ENCODE measurements around the gene SYNGR2. TPM values are rescaled to one million over a fixed set of nuclear protein-coding genes. Genes with fewer than 3 reads are reported as not detected.

The SYNGR2 gene
- total and polyA plus RNA-seq, 9 of the 15 experiments (the other 6 are each of a cell fraction or from before 2014, with no cell fraction given), result 1.4 to 173 (median 87.8) TPM

- no peak overlapping the region for H2AFZ ChIP-seq (ENCODE audit: low read depth, low read length)
- H3K27me3 ChIP-seq (ENCODE audit: control insufficient read depth in 2 of 2, insufficient read depth in 2 of 2, low read length in 2 of 2), result no peaks in the 10 kb centered on the region
- no peaks in the 10 kb centered on the region; the same call in 1 of the 2 replicates for H4K20me1 ChIP-seq (replicated peaks; ENCODE audit: control insufficient read depth, insufficient read depth, low read length)
- no peak for FAIRE-seq
- H3K27ac ChIP-seq (ENCODE audit: extremely low read depth, low read depth, low read length), result no peak overlapping the region
- in situ Hi-C loops (cut with MboI), result no loop called here
- peak; percentile 41; the same call in 1 of the 2 replicates for TF ChIP-seq ZBTB33 (CRISPR knock-in tag; IDR thresholded peaks at IDR 0.05)
- no peak for TF ChIP-seq RBM14 (IDR thresholded peaks at IDR 0.05; ENCODE audit: borderline replicate concordance, insufficient read depth, low read depth, low read length)
- peak; percentile 59 for TF ChIP-seq RBFOX2 (IDR thresholded peaks at IDR 0.05; ENCODE audit: low read depth, low read length)
- no peak for TF ChIP-seq ZNF184 (CRISPR knock-in tag; IDR thresholded peaks at IDR 0.05)
- peak; percentile 10 for TF ChIP-seq RBM22 (IDR thresholded peaks at IDR 0.05; ENCODE audit: low read depth, low read length, poor library complexity, severe bottlenecking)
- TF ChIP-seq PCBP2 (IDR thresholded peaks at IDR 0.05; ENCODE audit: low read depth, low read length, poor library complexity, severe bottlenecking), result no peak
- peak; percentile 54; the same call in 1 of the 2 replicates for TF ChIP-seq POLR2G (IDR thresholded peaks at IDR 0.05; ENCODE audit: low read depth, low read length)
- peaks cover 58% of the 10 kb centered on the region for H3K79me2 ChIP-seq (ENCODE audit: control insufficient read depth, insufficient read depth, low read length)
- BruUV-seq (replicated peaks), result no TSS peak
- no peak for DNase-seq (ENCODE audit: extremely low read depth in 1 of 4, low spot score in 3 of 4)
- ChIA-PET POLR2A (interaction anchor here (0.5 to 0.8 kb wide), 2 partner anchors 10 to 16 kb away, joined by 4 to 6 read pairs; no protein-coding TSS in a partner anchor), CTCF (ENCODE audit: low intra/inter-chr PET ratio) (no interaction called here)
- no peak overlapping the region for H3K4me2 ChIP-seq (ENCODE audit: insufficient read depth, low read length)
- no peak for ATAC-seq
- peak overlapping the region in 1 of 2 experiments; percentile 72; a peak in 2 of 4 replicates for H3K9ac ChIP-seq (ENCODE audit: insufficient read depth in 1 of 2, low read depth in 2 of 2, low read length in 2 of 2)
- intact Hi-C loops (cut with micrococcal nuclease), result no loop called here
- H3K4me3 ChIP-seq, result no peak overlapping the region
- H3K36me3 ChIP-seq (ENCODE audit: control insufficient read depth, insufficient read depth, low read length), result peaks cover 92% of the 10 kb centered on the region
- 90% methylated on average over 15 of the region's 23 CpGs for WGBS (ENCODE audit: insufficient coverage, low coverage, missing lambda C conversion rate)
- H3K9me1 ChIP-seq (ENCODE audit: control insufficient read depth, insufficient read depth, low read length), result no peaks in the 10 kb centered on the region
- H3K4me1 ChIP-seq (replicated peaks in 1 of 2; ENCODE audit: control insufficient read depth in 2 of 2, insufficient read depth in 2 of 2, low read length in 2 of 2), result peaks cover 9 to 80% of the 10 kb centered on the region in 2 experiments
- no peaks in the 10 kb centered on the region for H3K9me3 ChIP-seq (replicated peaks; ENCODE audit: control insufficient read depth, insufficient read depth, low read depth, low read length)
Observed at GRCh38 chr17:78122216-78122930, 46.0 kb upstream of the SYNGR2 start.

Measured in K562 (cell line).